Skeletal muscle cell (primary cell): ENCODE results near the gene LRG1.

Source experiments
- DNase-seq: peaks from one replicate; pipeline ENCODE4 v3.0.0-alpha.2; 2010; ENCODE audit warnings: low read depth
- H3K4me3 ChIP-seq: 2 replicates; pipeline ENCODE4 v1.5.1; 2011; ENCODE audit warnings: low read depth, mild to moderate bottlenecking, control low read depth, low read length, moderate library complexity

The LRG1 gene

DNA sequence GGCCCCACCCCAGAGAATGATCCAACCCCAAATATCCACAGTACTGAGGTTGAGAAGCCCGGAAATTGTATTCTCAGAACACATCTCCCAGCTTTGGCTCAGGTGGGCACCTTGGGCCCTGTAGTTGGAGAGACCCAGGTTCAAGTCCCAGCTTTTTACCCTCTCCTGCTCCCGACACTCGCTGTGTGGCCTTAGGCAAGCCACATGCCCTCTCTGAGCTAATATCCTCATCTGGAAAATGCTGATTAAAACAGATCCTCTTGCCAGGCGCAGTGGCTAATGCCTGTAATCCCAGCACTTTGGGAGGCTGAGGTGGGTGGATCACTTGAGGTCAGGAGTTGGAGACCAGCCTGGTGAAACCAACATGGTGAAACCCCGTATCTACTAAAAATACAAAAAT, 24.1 kb downstream of the LRG1 start:
- H3K4me3 ChIP-seq: no peak overlapping the region
- no peak for DNase-seq

- H3K4me3 ChIP-seq: no peak overlapping the region
- DNase-seq: no peak
Measured at GRCh38 chr19:4513248-4513647, 26.6 kb downstream of the LRG1 start.

DNA sequence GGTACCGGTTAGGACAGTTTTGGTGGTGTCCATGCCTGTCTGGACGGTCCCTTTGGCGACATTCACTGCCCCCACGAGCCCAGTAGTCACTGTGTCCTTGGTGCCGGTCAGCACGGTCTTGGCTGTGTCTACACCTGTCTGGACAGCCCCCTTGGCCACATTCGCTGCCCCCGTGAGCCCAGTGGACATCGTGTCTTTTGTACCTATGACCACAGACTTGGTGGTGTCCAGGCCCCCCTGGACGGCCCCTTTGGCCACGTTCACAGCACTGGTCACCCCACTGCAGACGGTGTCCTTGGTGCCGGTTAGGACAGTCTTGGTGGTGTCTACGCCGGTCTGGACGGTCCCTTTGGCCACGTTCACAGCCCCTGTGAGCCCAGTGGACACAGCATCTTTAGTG, 27.8 kb downstream of the LRG1 start:
- no peak for DNase-seq

GRCh38 chr19:4511300-4512054, 28.4 kb downstream of the LRG1 start:
- no peak for DNase-seq
- H3K4me3 ChIP-seq: no peak overlapping the region

More for the DNA sequence above, 27.8 kb downstream of the LRG1 start:
- H3K4me3 ChIP-seq: no peak overlapping the region

- no peak for DNase-seq
- no peak overlapping the region for H3K4me3 ChIP-seq
Measured at GRCh38 chr19:4510435-4511255, 29.2 kb downstream of the LRG1 start.

DNA sequence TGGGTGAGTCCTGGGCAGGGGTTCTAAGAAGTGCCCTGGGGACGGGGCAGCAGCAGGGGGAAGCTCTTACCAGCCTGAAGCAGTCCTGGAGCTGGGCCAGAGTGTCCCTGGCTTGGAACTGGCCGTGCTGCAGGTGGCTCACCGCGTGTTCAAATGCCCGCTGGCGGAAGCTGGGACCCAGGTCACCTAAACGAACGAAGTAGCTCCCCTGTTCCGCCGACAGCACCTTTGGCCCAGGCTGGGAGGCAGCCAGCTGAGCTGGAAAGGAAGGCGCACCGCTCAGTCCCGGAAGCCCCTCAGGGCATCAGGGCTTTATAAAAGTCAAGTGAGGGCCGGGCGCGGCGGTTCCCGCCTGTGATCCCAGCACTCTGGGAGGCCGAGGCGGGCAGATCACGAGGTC, 31.1 kb downstream of the LRG1 start:
- no peak overlapping the region for H3K4me3 ChIP-seq
- no peak for DNase-seq

DNA sequence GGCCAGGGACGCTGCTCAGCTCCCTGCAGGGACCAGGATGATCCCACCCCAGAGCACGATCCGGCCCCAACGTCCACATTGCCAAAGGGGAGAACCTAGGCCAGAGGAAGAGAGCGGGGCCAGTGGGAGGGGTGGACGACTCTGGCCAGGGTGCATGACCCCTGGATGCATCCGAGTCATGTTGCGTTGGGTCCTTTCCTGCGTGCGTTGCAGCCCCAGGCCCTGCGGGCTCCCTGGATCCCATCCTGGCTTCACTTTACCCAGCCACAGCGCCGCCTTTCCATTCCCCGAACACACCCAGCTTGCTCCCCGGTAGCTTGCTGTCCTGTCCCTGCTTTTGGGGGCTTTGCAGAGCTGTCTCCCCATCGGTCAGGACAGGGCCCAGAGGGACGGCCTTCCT, 32.0 kb downstream of the LRG1 start:
- H3K4me3 ChIP-seq: no peak overlapping the region
- no peak for DNase-seq

DNA sequence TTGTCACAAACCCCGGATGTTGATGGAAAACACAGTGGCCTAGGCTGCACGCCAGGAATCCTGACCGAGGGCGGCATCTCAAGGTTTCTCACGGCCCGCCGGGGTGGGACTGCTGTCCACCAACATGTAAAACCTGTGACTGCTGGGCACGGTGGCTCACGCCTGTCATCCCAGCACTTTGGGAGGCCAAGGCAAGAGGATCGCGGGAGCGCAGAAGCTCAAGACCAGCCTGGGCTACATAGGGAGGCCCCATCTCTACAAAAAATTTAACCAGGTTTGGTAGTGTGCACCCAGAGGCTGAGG, 32.7 kb downstream of the LRG1 start:
- no peak for DNase-seq
- H3K4me3 ChIP-seq: no peak overlapping the region

- no peak for DNase-seq
- no peak overlapping the region for H3K4me3 ChIP-seq
Measured at GRCh38 chr19:4506449-4507149, 33.2 kb downstream of the LRG1 start.

- DNase-seq: no peak
- no peak overlapping the region for H3K4me3 ChIP-seq
Measured at GRCh38 chr19:4505570-4506448, 34.0 kb downstream of the LRG1 start.

GRCh38 chr19:4504891-4505569, 34.8 kb downstream of the LRG1 start:
- no peak for DNase-seq
- no peak overlapping the region for H3K4me3 ChIP-seq

DNA sequence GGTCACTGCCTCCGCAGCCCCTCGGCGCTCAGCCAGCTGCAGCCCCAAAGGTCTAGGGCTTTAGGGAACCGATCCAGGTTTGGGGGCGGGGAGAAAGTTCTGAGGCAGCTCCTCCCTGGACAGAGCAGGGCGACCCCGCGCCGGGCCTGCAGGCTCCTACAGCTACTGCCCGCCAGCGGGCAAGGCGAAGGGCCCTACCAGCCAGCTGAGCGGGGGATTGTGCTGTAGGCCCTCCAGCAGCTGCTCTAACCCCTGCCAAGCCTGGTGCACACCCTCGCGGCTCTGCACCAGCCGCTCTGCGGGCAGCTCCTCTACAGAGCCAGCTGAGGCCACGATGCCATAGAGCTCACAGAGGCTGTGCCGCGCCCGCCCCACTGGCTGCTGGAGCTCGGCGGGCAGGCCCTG, 35.5 kb downstream of the LRG1 start:
- no peak overlapping the region for H3K4me3 ChIP-seq
- DNase-seq: no peak

GRCh38 chr19:4503825-4504170, 36.0 kb downstream of the LRG1 start:
- DNase-seq: no peak
- H3K4me3 ChIP-seq: no peak overlapping the region

- no peak for DNase-seq
- H3K4me3 ChIP-seq: no peak overlapping the region
Measured at GRCh38 chr19:4503132-4503824, 36.6 kb downstream of the LRG1 start.

GRCh38 chr19:4502282-4503131, 37.3 kb downstream of the LRG1 start:
- no peak for DNase-seq
- no peak overlapping the region for H3K4me3 ChIP-seq

GRCh38 chr19:4501691-4502090, 38.1 kb downstream of the LRG1 start:
- H3K4me3 ChIP-seq: no peak overlapping the region

GRCh38 chr19:4500841-4501591, 38.8 kb downstream of the LRG1 start:
- H3K4me3 ChIP-seq: no peak overlapping the region
- DNase-seq: no peak

More at GRCh38 chr19:4501691-4502090, 38.1 kb downstream of the LRG1 start:
- no peak for DNase-seq
